ENCODE data around the gene IFNW1. TPM values are rescaled to one million over a fixed set of nuclear protein-coding genes. Genes with fewer than 3 reads are reported as not detected.

Gene IFNW1
- total and polyA plus RNA-seq, 2 donors from 2014 or later: not detected

DNA sequence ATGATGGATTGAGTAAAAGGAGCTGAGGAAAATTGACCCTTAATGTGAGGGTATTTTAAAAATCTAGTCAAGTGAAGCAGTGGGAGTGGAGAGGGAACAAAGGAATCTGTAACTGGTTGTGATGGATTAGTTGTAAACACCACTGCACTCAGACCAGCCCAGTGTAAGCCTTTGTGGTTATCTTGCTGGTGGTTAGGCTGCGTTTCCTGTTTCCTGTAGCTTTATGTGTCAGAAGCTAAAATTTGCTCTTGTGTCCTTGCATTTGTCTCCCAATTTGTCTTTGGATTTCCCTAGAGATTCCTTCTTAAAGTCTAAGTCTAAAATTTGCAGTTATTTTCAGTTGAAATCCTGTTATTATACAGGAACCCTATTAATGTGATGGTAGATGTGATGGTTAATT, 18.5 kb upstream of the IFNW1 start:
- FAIRE-seq: no peak
- Histone ChIP-seq H3K4me3 (ENCODE audit: low read length in 3 of 3) (no peak overlapping the region), H3K9me3 (ENCODE audit: control insufficient read depth in 2 of 3, insufficient read depth in 1 of 3, low read length in 3 of 3) (peaks cover 0 to 3% (median 2%) of the 10 kb centered on the region in 3 donors), H3K27ac (ENCODE audit: low read depth in 2 of 2, low read length in 2 of 2) (no peak overlapping the region), H3K9ac (ENCODE audit: low read length in 3 of 3) (no peak overlapping the region), H3K4me1 (ENCODE audit: control insufficient read depth in 2 of 3, insufficient read depth in 2 of 3, low read depth in 1 of 3, low read length in 3 of 3) (no peaks in the 10 kb centered on the region), H3K27me3 (ENCODE audit: control insufficient read depth, insufficient read depth, low read length) (no peaks in the 10 kb centered on the region), H3K36me3 (ENCODE audit: control insufficient read depth in 2 of 3, insufficient read depth in 3 of 3, low read length in 3 of 3) (no peaks in the 10 kb centered on the region)
- no peak for DNase-seq
- TF ChIP-seq, protein P1, sequence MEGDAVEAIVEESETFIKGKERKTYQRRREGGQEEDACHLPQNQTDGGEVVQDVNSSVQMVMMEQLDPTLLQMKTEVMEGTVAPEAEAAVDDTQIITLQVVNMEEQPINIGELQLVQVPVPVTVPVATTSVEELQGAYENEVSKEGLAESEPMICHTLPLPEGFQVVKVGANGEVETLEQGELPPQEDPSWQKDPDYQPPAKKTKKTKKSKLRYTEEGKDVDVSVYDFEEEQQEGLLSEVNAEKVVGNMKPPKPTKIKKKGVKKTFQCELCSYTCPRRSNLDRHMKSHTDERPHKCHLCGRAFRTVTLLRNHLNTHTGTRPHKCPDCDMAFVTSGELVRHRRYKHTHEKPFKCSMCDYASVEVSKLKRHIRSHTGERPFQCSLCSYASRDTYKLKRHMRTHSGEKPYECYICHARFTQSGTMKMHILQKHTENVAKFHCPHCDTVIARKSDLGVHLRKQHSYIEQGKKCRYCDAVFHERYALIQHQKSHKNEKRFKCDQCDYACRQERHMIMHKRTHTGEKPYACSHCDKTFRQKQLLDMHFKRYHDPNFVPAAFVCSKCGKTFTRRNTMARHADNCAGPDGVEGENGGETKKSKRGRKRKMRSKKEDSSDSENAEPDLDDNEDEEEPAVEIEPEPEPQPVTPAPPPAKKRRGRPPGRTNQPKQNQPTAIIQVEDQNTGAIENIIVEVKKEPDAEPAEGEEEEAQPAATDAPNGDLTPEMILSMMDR (IDR thresholded peaks at IDR 0.05; ENCODE audit: borderline replicate concordance, extremely low read depth, insufficient read depth): no peak
- intact Hi-C loops (cut with DNase I): no loop called here

- H3K9me3 ChIP-seq (ENCODE audit: control insufficient read depth in 2 of 3, insufficient read depth in 1 of 3, low read length in 3 of 3): peaks cover 0 to 3% (median 2%) of the 10 kb centered on the region in 3 donors
- no peaks in the 10 kb centered on the region for H3K36me3 ChIP-seq (ENCODE audit: control insufficient read depth in 2 of 3, insufficient read depth in 3 of 3, low read length in 3 of 3)
- FAIRE-seq (no peak), DNase-seq (no peak)
- TF ChIP-seq, protein P1 (IDR thresholded peaks at IDR 0.05; ENCODE audit: borderline replicate concordance, extremely low read depth, insufficient read depth): no peak
- no peaks in the 10 kb centered on the region for H3K4me1 ChIP-seq (ENCODE audit: control insufficient read depth in 2 of 3, insufficient read depth in 2 of 3, low read depth in 1 of 3, low read length in 3 of 3)
- no peak overlapping the region for H3K4me3 ChIP-seq (ENCODE audit: low read length in 3 of 3)
- H3K27me3 ChIP-seq (ENCODE audit: control insufficient read depth, insufficient read depth, low read length): no peaks in the 10 kb centered on the region
- intact Hi-C loops (cut with DNase I): no loop called here
- H3K9ac ChIP-seq (ENCODE audit: low read length in 3 of 3): no peak overlapping the region
- H3K27ac ChIP-seq (ENCODE audit: low read depth in 2 of 2, low read length in 2 of 2): no peak overlapping the region
These were observed 13.9 kb upstream of the IFNW1 start for GRCh38 chr9:21155501-21155900.

DNA sequence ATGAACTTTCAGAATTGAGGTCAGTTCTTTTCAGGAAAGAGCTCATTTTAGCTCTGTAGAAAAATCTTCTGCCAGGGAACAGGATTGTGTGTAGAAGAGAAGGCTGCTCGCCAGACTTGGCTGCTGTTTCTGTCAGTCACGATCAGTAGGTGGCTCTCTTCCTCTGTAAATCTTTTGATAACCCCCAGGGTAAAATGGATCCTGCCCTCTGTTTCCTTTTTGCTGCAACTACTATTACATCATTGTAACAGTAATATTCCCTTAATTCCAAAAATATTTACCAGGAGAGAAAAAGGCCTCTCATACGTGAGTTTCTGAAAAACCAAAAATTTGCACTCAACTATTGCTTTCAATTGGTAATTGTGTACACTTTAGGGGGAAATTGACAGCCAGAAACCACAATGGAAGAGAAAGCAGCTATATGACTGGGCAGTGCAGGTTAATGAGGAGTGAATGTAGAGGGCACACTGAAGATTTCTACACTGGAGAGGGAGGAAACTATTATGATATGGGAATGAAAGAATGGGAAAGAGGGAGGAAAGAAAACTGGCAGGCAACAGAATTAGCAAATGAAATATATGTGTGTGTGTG, 12.5 kb upstream of the IFNW1 start:
- intact Hi-C loops (cut with DNase I): no loop called here
- no peaks in the 10 kb centered on the region for H3K4me1 ChIP-seq (ENCODE audit: control insufficient read depth in 2 of 3, insufficient read depth in 2 of 3, low read depth in 1 of 3, low read length in 3 of 3)
- H3K4me3 ChIP-seq (ENCODE audit: low read length in 3 of 3): no peak overlapping the region
- no peaks in the 10 kb centered on the region for H3K27me3 ChIP-seq (ENCODE audit: control insufficient read depth, insufficient read depth, low read length)
- peak in 2 of 5 donors; percentile 3 to 7 for DNase-seq
- no peaks in the 10 kb centered on the region for H3K9me3 ChIP-seq (ENCODE audit: control insufficient read depth in 2 of 3, insufficient read depth in 1 of 3, low read length in 3 of 3)
- H3K36me3 ChIP-seq (ENCODE audit: control insufficient read depth in 2 of 3, insufficient read depth in 3 of 3, low read length in 3 of 3): no peaks in the 10 kb centered on the region
- no peak for FAIRE-seq
- H3K9ac ChIP-seq (ENCODE audit: low read length in 3 of 3): no peak overlapping the region
- TF ChIP-seq, protein P1 (IDR thresholded peaks at IDR 0.05; ENCODE audit: borderline replicate concordance, extremely low read depth, insufficient read depth): no peak
- H3K27ac ChIP-seq (ENCODE audit: low read depth in 2 of 2, low read length in 2 of 2): no peak overlapping the region
